HepG2 (cell line): ENCODE results near the gene BABAM2. TPM values are rescaled to one million over a fixed set of nuclear protein-coding genes. Genes with fewer than 3 reads are reported as not detected.

ENCODE experiments used
- ATAC-seq: fragments of 200-7000 bp; cut with Tn5 transposase; 3 replicates; pipeline ENCODE4 v1.9.1; 2020; ENCODE audit warnings: mild to moderate bottlenecking, moderate library complexity
- BruUV-seq: library from RNA; stranded (reverse); fragments of 400-500 nt; replicated peaks from 2 replicates; lab custom pipeline; 2021; lab: Mats Ljungman, UMichigan
- CTCF ChIA-PET: fragments of 300-600 bp; formaldehyde crosslinking; extraction: SDS; loops from one replicate; lab custom pipeline; 2021; ENCODE audit warnings: low total read pairs, inconsistent platforms, low intra/inter-chr PET ratio; lab: Yijun Ruan, JAX
- POLR2A ChIA-PET: fragments of 350-600 bp; sonication (Branson Sonifier 250); formaldehyde crosslinking; loops from one replicate; lab custom pipeline; 2020; ENCODE audit warnings: antibody characterized with exemption, inconsistent platforms; lab: Yijun Ruan, JAX
- DNase-seq: peaks from one replicate; pipeline ENCODE4 v3.0.0-alpha.2; 2015; ENCODE audit warnings: low spot score
- FAIRE-seq: peaks from 3 replicates; lab custom pipeline; 2011; peaks lifted over from hg19 to GRCh38; lab: Jason Lieb, UNC
- H2AFZ ChIP-seq: one replicate; pipeline ENCODE4 v1.6.1; 2011; ENCODE audit warnings: low read length, inconsistent platforms
- H3K27ac ChIP-seq: fragments of 300-600 bp; 3 replicates; pipeline ENCODE4 v1.8.0; 2011; ENCODE audit warnings: mixed run types, mild to moderate bottlenecking, mixed read lengths, low read length, inconsistent platforms; ENCODE audit not compliant: insufficient read depth; ENCODE audit errors: extremely low read length
- H3K27me3 ChIP-seq, 2 experiments: fragments of 200-600 bp in 1 of 2; 2 replicates in 1 of 2; 3 replicates in 1 of 2; pipeline versions ENCODE4 v1.6.0 to v1.8.0; 2011; ENCODE audit warnings: low read length in 2 of 2, mild to moderate bottlenecking in 2 of 2, moderate library complexity in 2 of 2, inconsistent platforms in 1 of 2; ENCODE audit not compliant: insufficient read depth in 2 of 2, control insufficient read depth in 1 of 2
- H3K36me3 ChIP-seq, 2 experiments: fragments of 200-600 bp in 1 of 2; replicated peaks in 1 of 2; 2 replicates in 1 of 2; 3 replicates in 1 of 2; pipeline versions ENCODE4 v1.5.1 to v1.8.0; 2011; ENCODE audit warnings: low read length in 2 of 2, inconsistent platforms in 1 of 2; ENCODE audit not compliant: insufficient read depth in 2 of 2, control insufficient read depth in 1 of 2
- H3K4me1 ChIP-seq: 2 replicates; pipeline ENCODE4 v1.5.1; 2012; ENCODE audit warnings: low read length, inconsistent platforms; ENCODE audit not compliant: insufficient read depth
- H3K4me2 ChIP-seq: 2 replicates; pipeline ENCODE4 v1.6.0; 2011; ENCODE audit warnings: low read depth, low read length, inconsistent platforms
- H3K4me3 ChIP-seq, 3 experiments: fragments of 200-600 bp in 1 of 3; sonication (generic), shearing (Covaris generic) in 1 of 3; replicated peaks in 1 of 3; 2 replicates each; pipeline ENCODE4 v1.5.1; 2011 to 2016; ENCODE audit warnings: low read length in 3 of 3, inconsistent platforms in 2 of 3, low read depth in 2 of 3, mild to moderate bottlenecking in 2 of 3, control low read depth in 1 of 3, mixed read lengths in 1 of 3; ENCODE audit not compliant: insufficient read depth in 1 of 3
- H3K79me2 ChIP-seq: one replicate; pipeline ENCODE4 v1.6.1; 2011; ENCODE audit warnings: low read length, inconsistent platforms; ENCODE audit not compliant: insufficient read depth
- H3K9ac ChIP-seq: 2 replicates; pipeline ENCODE4 v1.6.0; 2011; ENCODE audit warnings: mild to moderate bottlenecking, low read depth, low read length, inconsistent platforms; ENCODE audit not compliant: insufficient read depth
- H3K9me3 ChIP-seq: 2 replicates; pipeline ENCODE4 v1.5.1; 2012; ENCODE audit warnings: mild to moderate bottlenecking, low read length
- H4K20me1 ChIP-seq: 2 replicates; pipeline ENCODE4 v1.6.0; 2011; ENCODE audit warnings: inconsistent platforms, mild to moderate bottlenecking, low read length, moderate library complexity; ENCODE audit not compliant: insufficient read depth
- DNMT3B ChIP-seq: conservative IDR thresholded peaks from 2 replicates; pipeline ENCODE4 v1.6.1; 2016; ENCODE audit warnings: missing biosample characterization, control low read depth
- HNRNPL ChIP-seq: fragments of 200-400 bp; formaldehyde crosslinking; IDR thresholded peaks from 2 replicates; pipeline ENCODE4 v1.6.1; 2017; ENCODE audit warnings: mild to moderate bottlenecking, low read depth, low read length
- HOXA7 ChIP-seq: sonication (generic); formaldehyde crosslinking; IDR thresholded peaks from 2 replicates; pipeline ENCODE4 v1.8.1; 2022; ENCODE audit warnings: mild to moderate bottlenecking, missing genetic modification reagents, moderate library complexity
- KLF9 ChIP-seq: IDR thresholded peaks from 2 replicates; pipeline ENCODE4 v1.6.1; 2016; ENCODE audit warnings: low read depth
- MAFG ChIP-seq: sonication (generic); formaldehyde crosslinking; IDR thresholded peaks from 2 replicates; pipeline ENCODE4 v1.5.1; 2020; ENCODE audit warnings: mild to moderate bottlenecking, missing genetic modification reagents
- MAFK ChIP-seq, 2 experiments: IDR thresholded peaks in 1 of 2; conservative IDR thresholded peaks in 1 of 2; 2 replicates each; pipeline ENCODE4 v1.6.1; 2011; ENCODE audit warnings: improper control_type of control experiment in 2 of 2, low read length in 2 of 2
- SALL2 ChIP-seq: sonication (generic); formaldehyde crosslinking; IDR thresholded peaks from 2 replicates; pipeline ENCODE4 v1.8.1; 2023; ENCODE audit warnings: mild to moderate bottlenecking, missing genetic modification reagents, inconsistent platforms
- SRF ChIP-seq: IDR thresholded peaks from 2 replicates; pipeline ENCODE4 v1.6.1; 2011; ENCODE audit warnings: mild to moderate bottlenecking, low read depth, low read length, moderate library complexity
- XBP1 ChIP-seq: sonication (generic); formaldehyde crosslinking; IDR thresholded peaks from 2 replicates; pipeline ENCODE4 v1.5.0; 2020; ENCODE audit warnings: missing genetic modification reagents
- ZMAT3 ChIP-seq: sonication (generic); formaldehyde crosslinking; conservative IDR thresholded peaks from 2 replicates; pipeline ENCODE4 v1.7.0; 2021; ENCODE audit warnings: missing genetic modification reagents
- ZNF276 ChIP-seq: sonication (generic); formaldehyde crosslinking; IDR thresholded peaks from 2 replicates; pipeline ENCODE4 v1.4.0; 2020; ENCODE audit warnings: mild to moderate bottlenecking, low read depth, missing genetic modification reagents
- ZNF790 ChIP-seq: sonication (generic); formaldehyde crosslinking; IDR thresholded peaks from 2 replicates; pipeline ENCODE4 v1.8.0; 2022; ENCODE audit warnings: missing genetic modification reagents, mild to moderate bottlenecking, borderline replicate concordance
- WGBS: methylation state at CpG from one replicate; pipeline ENCODE4 v1.1.6; 2017; ENCODE audit warnings: low lambda C conversion rate; 5-methylcytosine and 5-hydroxymethylcytosine counted together
- in situ Hi-C: cut with HindIII; loops from 2 replicates; pipeline ENCODE4 v1.10.0; 2017; ENCODE audit warnings: low pct_unique_long_range_greater_than_20kb; ENCODE audit not compliant: extremely low pct_ligation_motif_present
- intact Hi-C: fragments of 100-400 bp; cut with micrococcal nuclease; formaldehyde crosslinking; loops from one replicate; pipeline ENCODE4 v1.10.0; 2022; ENCODE audit not compliant: unreplicated experiment
- polyA plus RNA-seq, 8 experiments: library from polyadenylated mRNA; depleted of rRNA in 3 of 8; stranded (reverse) in 7 of 8; unstranded in 1 of 8; fragments of >200 nt; fragmentation: Illumina TruSeq in 4 of 8; extraction: Trizol in 4 of 8; gene quantifications; 2 replicates each; pipeline versions ENCODE4 v1.2.1 to v1.2.3, GENCODE V29; 2011 to 2016; ENCODE audit warnings: low read depth in 4 of 8, missing spikeins in 1 of 8, mixed read lengths in 1 of 8; ENCODE audit not compliant: insufficient read depth in 1 of 8
- total RNA-seq, 5 experiments: library from RNA; depleted of rRNA; stranded (reverse); fragments of >200 nt; fragmentation: Illumina TruSeq; extraction: Trizol; gene quantifications; 2 replicates each; pipeline ENCODE4 v1.2.3, GENCODE V29; 2016; ENCODE audit warnings: low read depth in 1 of 5
- TF ChIP-seq, protein P1 (sequence below): sonication (generic); formaldehyde crosslinking; IDR thresholded peaks from 2 replicates; pipeline ENCODE4 v1.8.1; 2022; ENCODE audit warnings: mild to moderate bottlenecking, missing genetic modification reagents

Gene BABAM2
- total and polyA plus RNA-seq, 2 of the 13 experiments (the other 11 are each of a cell fraction or from before 2014, with no cell fraction given): 24.9 to 28.0 TPM

- Histone ChIP-seq H3K27me3 (no peaks in the 10 kb centered on the region; a peak in 1 of 5 replicates), H3K36me3 (no peaks in the 10 kb centered on the region), H3K79me2 (peaks cover 21% of the 10 kb centered on the region), H4K20me1 (no peaks in the 10 kb centered on the region), H2AFZ (no peak overlapping the region), H3K27ac (no peak overlapping the region), H3K9me3 (no peaks in the 10 kb centered on the region), H3K4me2 (no peak overlapping the region), H3K9ac (no peak overlapping the region), H3K4me3 (no peak overlapping the region), H3K4me1 (peaks cover 30% of the 10 kb centered on the region)
- no TSS peak for BruUV-seq
- no peak for ATAC-seq
- CTCF ChIA-PET: no interaction called here
- intact Hi-C loops (no loop called here), in situ Hi-C loops (loop anchor here (10.0 kb wide), 1 partner anchor 518 kb away; no protein-coding TSS in a partner anchor)
- DNase-seq: no peak
- 51% methylated on average over 2 of the region's 2 CpGs for WGBS
- TF ChIP-seq ZNF276 (CRISPR knock-in tag) (no peak), MAFG (CRISPR knock-in tag) (no peak), XBP1 (CRISPR knock-in tag) (no peak), KLF9 (CRISPR knock-in tag) (no peak), DNMT3B (CRISPR knock-in tag) (no peak), HOXA7 (no peak), ZMAT3 (CRISPR knock-in tag) (no peak), HNRNPL (no peak), MAFK (conservative IDR thresholded peaks at IDR 0.05 in 1 of 2, IDR thresholded peaks at IDR 0.05 in 1 of 2; ENCODE audit: low read length in 2 of 2) (no peak), SALL2 (CRISPR knock-in tag) (no peak), ZNF790 (no peak), SRF (no peak)
- TF ChIP-seq, protein P1, sequence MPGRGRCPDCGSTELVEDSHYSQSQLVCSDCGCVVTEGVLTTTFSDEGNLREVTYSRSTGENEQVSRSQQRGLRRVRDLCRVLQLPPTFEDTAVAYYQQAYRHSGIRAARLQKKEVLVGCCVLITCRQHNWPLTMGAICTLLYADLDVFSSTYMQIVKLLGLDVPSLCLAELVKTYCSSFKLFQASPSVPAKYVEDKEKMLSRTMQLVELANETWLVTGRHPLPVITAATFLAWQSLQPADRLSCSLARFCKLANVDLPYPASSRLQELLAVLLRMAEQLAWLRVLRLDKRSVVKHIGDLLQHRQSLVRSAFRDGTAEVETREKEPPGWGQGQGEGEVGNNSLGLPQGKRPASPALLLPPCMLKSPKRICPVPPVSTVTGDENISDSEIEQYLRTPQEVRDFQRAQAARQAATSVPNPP (CRISPR knock-in tag): no peak
- POLR2A ChIA-PET: interaction anchor here (1.3 kb wide), 1 partner anchor 133 kb away, joined by 3 read pairs; no protein-coding TSS in a partner anchor
- no peak for FAIRE-seq
Measured at GRCh38 chr2:27887111-27887510, 3.4 kb upstream of the BABAM2 start.
